ENCODE measurements around the gene KCNT1. TPM values are rescaled to one million over a fixed set of nuclear protein-coding genes. Genes with fewer than 3 reads are reported as not detected.

The KCNT1 gene
- total RNA-seq, 1 experiment from 2014 or later = not detected

- H3K9me2 ChIP-seq (replicated peaks; ENCODE audit: insufficient read depth, low read length) = no peaks in the 10 kb centered on the region
- no peak overlapping the region for H3K9ac ChIP-seq (ENCODE audit: low read length)
Observed at GRCh38 chr9:135818718-135819475, 116.9 kb downstream of the KCNT1 start.

GRCh38 chr9:135819905-135820304 is 117.9 kb downstream of the KCNT1 start:
- Histone ChIP-seq H3K4me3 (ENCODE audit: low read length) (no peak overlapping the region), H3K27me3 (ENCODE audit: low read length) (no peaks in the 10 kb centered on the region), H3K9me3 (ENCODE audit: low read length) (no peaks in the 10 kb centered on the region), H3K9ac (ENCODE audit: low read length) (no peak overlapping the region), H3K27ac (ENCODE audit: low read length) (no peak overlapping the region), H3K4me2 (ENCODE audit: low read depth, low read length, poor library complexity, severe bottlenecking) (no peak overlapping the region), H3K4me1 (ENCODE audit: low read length) (no peaks in the 10 kb centered on the region), H3K9me2 (replicated peaks; ENCODE audit: insufficient read depth, low read length) (no peaks in the 10 kb centered on the region), H2AFZ (ENCODE audit: low read length) (no peak overlapping the region), H4K20me1 (ENCODE audit: insufficient read depth, low read depth, low read length) (no peaks in the 10 kb centered on the region; the same call in 1 of the 2 replicates), H3K36me3 (ENCODE audit: insufficient read depth, low read length) (peaks cover 9% of the 10 kb centered on the region; the same call in 1 of the 2 replicates), H3K79me2 (ENCODE audit: low read length) (0 out of 2 replicates have a peak, but pooled peaks cover 3% of the 10 kb centered on the region)
- DNase-seq = no peak

More at GRCh38 chr9:135818718-135819475, 116.9 kb downstream of the KCNT1 start:
- H3K4me2 ChIP-seq (ENCODE audit: low read depth, low read length, poor library complexity, severe bottlenecking) = no peak overlapping the region
- H3K36me3 ChIP-seq (ENCODE audit: insufficient read depth, low read length) = peaks cover 9% of the 10 kb centered on the region; the same call in 1 of the 2 replicates
- H3K4me3 ChIP-seq (ENCODE audit: low read length) = no peak overlapping the region
- no peak overlapping the region for H3K27ac ChIP-seq (ENCODE audit: low read length)
- no peak overlapping the region for H2AFZ ChIP-seq (ENCODE audit: low read length)
- no peaks in the 10 kb centered on the region for H3K79me2 ChIP-seq (ENCODE audit: low read length)
- no peaks in the 10 kb centered on the region for H4K20me1 ChIP-seq (ENCODE audit: insufficient read depth, low read depth, low read length)
- no peaks in the 10 kb centered on the region for H3K27me3 ChIP-seq (ENCODE audit: low read length)
- no peaks in the 10 kb centered on the region for H3K4me1 ChIP-seq (ENCODE audit: low read length)
- DNase-seq = no peak
- no peaks in the 10 kb centered on the region for H3K9me3 ChIP-seq (ENCODE audit: low read length)

GRCh38 chr9:135820661-135821060 is 118.7 kb downstream of the KCNT1 start:
- Histone ChIP-seq H3K9ac (ENCODE audit: low read length) (no peak overlapping the region), H3K9me2 (replicated peaks; ENCODE audit: insufficient read depth, low read length) (no peaks in the 10 kb centered on the region), H3K4me3 (ENCODE audit: low read length) (no peak overlapping the region), H3K27me3 (ENCODE audit: low read length) (no peaks in the 10 kb centered on the region), H3K4me2 (ENCODE audit: low read depth, low read length, poor library complexity, severe bottlenecking) (no peak overlapping the region), H3K27ac (ENCODE audit: low read length) (no peak overlapping the region), H2AFZ (ENCODE audit: low read length) (no peak overlapping the region), H4K20me1 (ENCODE audit: insufficient read depth, low read depth, low read length) (no peaks in the 10 kb centered on the region; the same call in 1 of the 2 replicates), H3K36me3 (ENCODE audit: insufficient read depth, low read length) (peaks cover 9% of the 10 kb centered on the region; the same call in 1 of the 2 replicates), H3K9me3 (ENCODE audit: low read length) (no peaks in the 10 kb centered on the region), H3K4me1 (ENCODE audit: low read length) (no peaks in the 10 kb centered on the region), H3K79me2 (ENCODE audit: low read length) (0 out of 2 replicates have a peak, but pooled peaks cover 7% of the 10 kb centered on the region)
- no peak for DNase-seq

GRCh38 chr9:135821116-135821515 is 119.1 kb downstream of the KCNT1 start:
- Histone ChIP-seq H3K9me3 (ENCODE audit: low read length) (no peaks in the 10 kb centered on the region), H3K79me2 (ENCODE audit: low read length) (peaks cover 11% of the 10 kb centered on the region; the same call in 1 of the 2 replicates), H3K4me2 (ENCODE audit: low read depth, low read length, poor library complexity, severe bottlenecking) (no peak overlapping the region), H3K4me3 (ENCODE audit: low read length) (no peak overlapping the region), H3K4me1 (ENCODE audit: low read length) (no peaks in the 10 kb centered on the region), H3K9me2 (replicated peaks; ENCODE audit: insufficient read depth, low read length) (no peaks in the 10 kb centered on the region), H3K27ac (ENCODE audit: low read length) (no peak overlapping the region), H3K9ac (ENCODE audit: low read length) (no peak overlapping the region), H4K20me1 (ENCODE audit: insufficient read depth, low read depth, low read length) (no peaks in the 10 kb centered on the region; the same call in 1 of the 2 replicates), H3K36me3 (ENCODE audit: insufficient read depth, low read length) (peaks cover 9% of the 10 kb centered on the region; the same call in 1 of the 2 replicates), H2AFZ (ENCODE audit: low read length) (no peak overlapping the region), H3K27me3 (ENCODE audit: low read length) (no peaks in the 10 kb centered on the region)
- no peak for DNase-seq

GRCh38 chr9:135821733-135822373 is 119.9 kb downstream of the KCNT1 start:
- H3K4me1 ChIP-seq (ENCODE audit: low read length) = no peaks in the 10 kb centered on the region
- H3K9me2 ChIP-seq (replicated peaks; ENCODE audit: insufficient read depth, low read length) = no peaks in the 10 kb centered on the region
- no peak overlapping the region for H3K27ac ChIP-seq (ENCODE audit: low read length)
- H3K36me3 ChIP-seq (ENCODE audit: insufficient read depth, low read length) = peaks cover 9% of the 10 kb centered on the region; the same call in 1 of the 2 replicates
- peaks cover 17% of the 10 kb centered on the region for H3K79me2 ChIP-seq (ENCODE audit: low read length)
- H3K4me2 ChIP-seq (ENCODE audit: low read depth, low read length, poor library complexity, severe bottlenecking) = no peak overlapping the region
- no peak for DNase-seq
- H3K9ac ChIP-seq (ENCODE audit: low read length) = no peak overlapping the region
- H2AFZ ChIP-seq (ENCODE audit: low read length) = no peak overlapping the region
- no peak overlapping the region for H3K4me3 ChIP-seq (ENCODE audit: low read length)
- no peaks in the 10 kb centered on the region for H3K9me3 ChIP-seq (ENCODE audit: low read length)
- no peaks in the 10 kb centered on the region; the same call in 1 of the 2 replicates for H4K20me1 ChIP-seq (ENCODE audit: insufficient read depth, low read depth, low read length)
- no peaks in the 10 kb centered on the region for H3K27me3 ChIP-seq (ENCODE audit: low read length)

GRCh38 chr9:135822374-135822755 is 120.4 kb downstream of the KCNT1 start:
- Histone ChIP-seq H2AFZ (ENCODE audit: low read length) (no peak overlapping the region), H4K20me1 (ENCODE audit: insufficient read depth, low read depth, low read length) (no peaks in the 10 kb centered on the region; the same call in 1 of the 2 replicates), H3K27me3 (ENCODE audit: low read length) (no peaks in the 10 kb centered on the region), H3K27ac (ENCODE audit: low read length) (no peak overlapping the region), H3K4me1 (ENCODE audit: low read length) (no peaks in the 10 kb centered on the region), H3K9me2 (replicated peaks; ENCODE audit: insufficient read depth, low read length) (no peaks in the 10 kb centered on the region), H3K9ac (ENCODE audit: low read length) (no peak overlapping the region), H3K36me3 (ENCODE audit: insufficient read depth, low read length) (peaks cover 9% of the 10 kb centered on the region; the same call in 1 of the 2 replicates), H3K9me3 (ENCODE audit: low read length) (no peaks in the 10 kb centered on the region), H3K4me2 (ENCODE audit: low read depth, low read length, poor library complexity, severe bottlenecking) (no peak overlapping the region), H3K4me3 (ENCODE audit: low read length) (no peak overlapping the region), H3K79me2 (ENCODE audit: low read length) (peaks cover 22% of the 10 kb centered on the region)
- DNase-seq = no peak

- Histone ChIP-seq H3K36me3 (ENCODE audit: insufficient read depth, low read length) (peaks cover 9% of the 10 kb centered on the region; the same call in 1 of the 2 replicates), H2AFZ (ENCODE audit: low read length) (no peak overlapping the region), H3K9me3 (ENCODE audit: low read length) (no peaks in the 10 kb centered on the region), H3K4me2 (ENCODE audit: low read depth, low read length, poor library complexity, severe bottlenecking) (no peak overlapping the region), H3K4me3 (ENCODE audit: low read length) (no peak overlapping the region), H3K9me2 (replicated peaks; ENCODE audit: insufficient read depth, low read length) (no peaks in the 10 kb centered on the region), H3K27ac (ENCODE audit: low read length) (no peak overlapping the region), H3K27me3 (ENCODE audit: low read length) (no peaks in the 10 kb centered on the region), H4K20me1 (ENCODE audit: insufficient read depth, low read depth, low read length) (peaks cover 2% of the 10 kb centered on the region; the same call in 1 of the 2 replicates), H3K9ac (ENCODE audit: low read length) (no peak overlapping the region), H3K4me1 (ENCODE audit: low read length) (no peaks in the 10 kb centered on the region), H3K79me2 (ENCODE audit: low read length) (peaks cover 28% of the 10 kb centered on the region)
- DNase-seq = no peak
Observed at GRCh38 chr9:135823036-135823435, 121.1 kb downstream of the KCNT1 start.

All from Karpas-422 (cell line).